SK-N-SH (cell line): ENCODE results near the gene COX7A1.

ENCODE experiments used
- CTCF ChIP-seq: fragments of 200-600 bp; sonication (generic); IDR thresholded peaks from 2 replicates; pipeline ENCODE4 v1.6.1; 2017; ENCODE audit warnings: antibody characterized with exemption, mild to moderate bottlenecking, moderate library complexity
- EP300 ChIP-seq, 2 experiments: IDR thresholded peaks; 2 replicates each; pipeline versions ENCODE4 v1.4.0 to v1.6.1; 2012; ENCODE audit warnings: borderline replicate concordance in 1 of 2, low read depth in 1 of 2, low read length in 1 of 2
- REST ChIP-seq: IDR thresholded peaks from 2 replicates; pipeline ENCODE4 v1.6.1; 2012; ENCODE audit warnings: mild to moderate bottlenecking, low read depth, low read length, moderate library complexity
- RXRA ChIP-seq: IDR thresholded peaks from 2 replicates; pipeline ENCODE4 v1.4.0; 2012; ENCODE audit warnings: low read depth, mild to moderate bottlenecking, borderline replicate concordance
- USF2 ChIP-seq: fragments of 150-350 bp; IDR thresholded peaks from 2 replicates; pipeline ENCODE4 v1.6.1; 2017; ENCODE audit warnings: antibody characterized with exemption, low read length, low read depth, borderline replicate concordance

GRCh38 chr19:36106991-36107390 lies 45.3 kb downstream of the COX7A1 start:
- TF ChIP-seq CTCF = no peak
- no peak for TF ChIP-seq REST
- no peak for TF ChIP-seq USF2
- TF ChIP-seq RXRA = no peak
- no peak for TF ChIP-seq EP300 (IDR thresholded peaks at IDR 0.05; ENCODE audit: borderline replicate concordance in 1 of 2, low read depth in 1 of 2, low read length in 1 of 2)
